Activated CD4-positive, alpha-beta T cell treated with anti-CD3 and anti-CD28 coated beads for 48 hours (primary cell): ENCODE data around the gene ADGRL3.
"Not testable (repeated sequence)": the region's sequence is repeated elsewhere in the genome, so short reads cannot be mapped to it uniquely, and the experiment has no call there.

Source experiments
- DNase-seq: peaks from one replicate; pipeline ENCODE4 v3.0.0-alpha.2; 2020

ADGRL3 gene

GRCh38 chr4:61373901-61374440 lies 173.8 kb downstream of the ADGRL3 start:
- DNase-seq, result no peak

- no peak for DNase-seq
Measured at GRCh38 chr4:61374447-61374891, 174.3 kb downstream of the ADGRL3 start.

GRCh38 chr4:61375301-61375700 lies 175.2 kb downstream of the ADGRL3 start:
- no peak for DNase-seq

GRCh38 chr4:61376301-61376700 lies 176.2 kb downstream of the ADGRL3 start:
- DNase-seq, result no peak

GRCh38 chr4:61379406-61379805 lies 179.3 kb downstream of the ADGRL3 start:
- DNase-seq, result no peak

- DNase-seq, result no peak
Measured at GRCh38 chr4:61380865-61381264, 180.7 kb downstream of the ADGRL3 start.

GRCh38 chr4:61385256-61385655 lies 185.1 kb downstream of the ADGRL3 start:
- no peak for DNase-seq

GRCh38 chr4:61387372-61387771 lies 187.2 kb downstream of the ADGRL3 start:
- not testable (repeated sequence) for DNase-seq

- DNase-seq, result no peak
Measured at GRCh38 chr4:61389640-61390039, 189.5 kb downstream of the ADGRL3 start.

- DNase-seq, result no peak
Measured at GRCh38 chr4:61395754-61396153, 195.6 kb downstream of the ADGRL3 start.

GRCh38 chr4:61397174-61397573 lies 197.0 kb downstream of the ADGRL3 start:
- no peak for DNase-seq

GRCh38 chr4:61400439-61401038 lies 200.4 kb downstream of the ADGRL3 start:
- no peak for DNase-seq

GRCh38 chr4:61401771-61402170 lies 201.6 kb downstream of the ADGRL3 start:
- DNase-seq, result no peak

- DNase-seq, result no peak
Measured at GRCh38 chr4:61405307-61405706, 205.2 kb downstream of the ADGRL3 start.

GRCh38 chr4:61406677-61407076 lies 206.6 kb downstream of the ADGRL3 start:
- DNase-seq, result no peak

GRCh38 chr4:61407642-61408618 lies 207.8 kb downstream of the ADGRL3 start:
- no peak for DNase-seq

GRCh38 chr4:61408861-61409260 lies 208.7 kb downstream of the ADGRL3 start:
- DNase-seq, result no peak

GRCh38 chr4:61411241-61411640 lies 211.1 kb downstream of the ADGRL3 start:
- no peak for DNase-seq

- DNase-seq, result no peak
Measured at GRCh38 chr4:61425315-61425714, 225.2 kb downstream of the ADGRL3 start.

- no peak for DNase-seq
Measured at GRCh38 chr4:61426229-61426628, 226.1 kb downstream of the ADGRL3 start.

GRCh38 chr4:61427099-61427817 lies 227.1 kb downstream of the ADGRL3 start:
- no peak for DNase-seq

GRCh38 chr4:61427818-61428495 lies 227.8 kb downstream of the ADGRL3 start:
- no peak for DNase-seq

- no peak for DNase-seq
Measured at GRCh38 chr4:61428950-61429349, 228.8 kb downstream of the ADGRL3 start.
